ENCODE results near the gene CAPSL.
"Not testable (repeated sequence)": the region's sequence is repeated elsewhere in the genome, so short reads cannot be mapped to it uniquely, and the experiment has no call there.

The CAPSL gene

GRCh38 chr5:35904443-35905132 lies 33.8 kb downstream of the CAPSL start:
- no peak for DNase-seq

- no peak for DNase-seq
Measured at GRCh38 chr5:35903631-35904203, 34.7 kb downstream of the CAPSL start.

GRCh38 chr5:35902046-35902672 lies 36.3 kb downstream of the CAPSL start:
- DNase-seq, result no peak

- no peak for DNase-seq
Measured at GRCh38 chr5:35900972-35901695, 37.3 kb downstream of the CAPSL start.

- no peak for DNase-seq
Measured at GRCh38 chr5:35899800-35900199, 38.6 kb downstream of the CAPSL start.

GRCh38 chr5:35898952-35899660 lies 39.3 kb downstream of the CAPSL start:
- no peak for DNase-seq

- no peak for DNase-seq
Measured at GRCh38 chr5:35894131-35894530, 44.3 kb downstream of the CAPSL start.

GRCh38 chr5:35892799-35893198 lies 45.6 kb downstream of the CAPSL start:
- not testable (repeated sequence) for DNase-seq

GRCh38 chr5:35890021-35891020 lies 48.1 kb downstream of the CAPSL start:
- DNase-seq, result no peak

- no peak for DNase-seq
Measured at GRCh38 chr5:35887321-35888100, 50.9 kb downstream of the CAPSL start.

GRCh38 chr5:35886381-35886780 lies 52.0 kb downstream of the CAPSL start:
- DNase-seq, result no peak

GRCh38 chr5:35884773-35885172 lies 53.6 kb downstream of the CAPSL start:
- DNase-seq, result no peak

GRCh38 chr5:35884191-35884769 lies 54.1 kb downstream of the CAPSL start:
- DNase-seq, result no peak

GRCh38 chr5:35881758-35882157 lies 56.7 kb downstream of the CAPSL start:
- DNase-seq, result no peak

GRCh38 chr5:35880156-35880555 lies 58.3 kb downstream of the CAPSL start:
- no peak for DNase-seq

GRCh38 chr5:35879649-35880048 lies 58.8 kb downstream of the CAPSL start:
- no peak for DNase-seq

- no peak for DNase-seq
Measured at GRCh38 chr5:35879096-35879495, 59.3 kb downstream of the CAPSL start.

GRCh38 chr5:35878079-35878478 lies 60.3 kb downstream of the CAPSL start:
- DNase-seq, result no peak

GRCh38 chr5:35877655-35878054 lies 60.8 kb downstream of the CAPSL start:
- DNase-seq, result no peak

- DNase-seq, result no peak
Measured at GRCh38 chr5:35876922-35877321, 61.5 kb downstream of the CAPSL start.

Data from T-helper 9 cell (primary cell).